LNCAP (cell line): ENCODE data around the gene PISD.

Source experiments
- TF ChIP-seq, protein P1 (sequence below): fragments of 450-650 bp; IDR thresholded peaks from 2 replicates; pipeline ENCODE4 v1.5.1; 2017; ENCODE audit warnings: mild to moderate bottlenecking

PISD gene

DNA sequence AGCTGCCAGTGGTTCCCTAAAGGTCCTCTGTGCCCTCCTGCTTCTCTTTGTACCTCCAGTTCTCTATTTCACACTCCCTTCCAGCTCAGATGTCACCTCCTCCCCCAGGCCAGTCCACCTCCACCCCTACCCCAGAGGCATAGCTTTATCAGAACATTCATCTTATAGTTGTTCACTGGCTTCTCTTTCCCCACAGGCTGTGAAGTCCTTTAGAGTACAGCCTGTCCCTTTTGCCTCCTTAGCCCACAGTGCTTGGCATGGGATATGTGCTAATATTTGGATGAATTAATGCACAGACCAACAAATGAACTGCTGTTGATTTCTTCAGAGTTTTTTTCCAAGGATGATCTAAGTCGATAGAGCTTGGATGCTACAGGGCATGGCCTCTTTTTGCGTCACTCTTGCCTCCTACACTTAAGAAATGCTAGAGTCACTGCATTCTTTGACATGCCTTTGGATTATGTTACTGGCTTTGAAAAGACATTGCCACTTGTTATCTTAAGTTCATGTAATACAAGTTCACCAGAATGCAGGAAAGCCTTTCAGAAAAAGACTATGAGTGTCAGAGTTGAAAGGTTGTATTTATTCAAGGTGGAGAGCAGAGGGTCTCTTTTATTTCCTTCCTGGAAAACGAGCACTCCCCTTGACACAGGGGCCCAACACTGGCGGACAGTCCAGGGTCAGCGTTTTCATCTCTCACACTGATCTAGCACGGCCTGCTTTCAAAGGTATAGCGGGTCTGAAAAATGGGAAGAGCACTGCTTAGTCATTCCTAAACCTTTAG lies 75.7 kb downstream of the PISD start:
- TF ChIP-seq, protein P1, sequence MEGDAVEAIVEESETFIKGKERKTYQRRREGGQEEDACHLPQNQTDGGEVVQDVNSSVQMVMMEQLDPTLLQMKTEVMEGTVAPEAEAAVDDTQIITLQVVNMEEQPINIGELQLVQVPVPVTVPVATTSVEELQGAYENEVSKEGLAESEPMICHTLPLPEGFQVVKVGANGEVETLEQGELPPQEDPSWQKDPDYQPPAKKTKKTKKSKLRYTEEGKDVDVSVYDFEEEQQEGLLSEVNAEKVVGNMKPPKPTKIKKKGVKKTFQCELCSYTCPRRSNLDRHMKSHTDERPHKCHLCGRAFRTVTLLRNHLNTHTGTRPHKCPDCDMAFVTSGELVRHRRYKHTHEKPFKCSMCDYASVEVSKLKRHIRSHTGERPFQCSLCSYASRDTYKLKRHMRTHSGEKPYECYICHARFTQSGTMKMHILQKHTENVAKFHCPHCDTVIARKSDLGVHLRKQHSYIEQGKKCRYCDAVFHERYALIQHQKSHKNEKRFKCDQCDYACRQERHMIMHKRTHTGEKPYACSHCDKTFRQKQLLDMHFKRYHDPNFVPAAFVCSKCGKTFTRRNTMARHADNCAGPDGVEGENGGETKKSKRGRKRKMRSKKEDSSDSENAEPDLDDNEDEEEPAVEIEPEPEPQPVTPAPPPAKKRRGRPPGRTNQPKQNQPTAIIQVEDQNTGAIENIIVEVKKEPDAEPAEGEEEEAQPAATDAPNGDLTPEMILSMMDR = no peak

DNA sequence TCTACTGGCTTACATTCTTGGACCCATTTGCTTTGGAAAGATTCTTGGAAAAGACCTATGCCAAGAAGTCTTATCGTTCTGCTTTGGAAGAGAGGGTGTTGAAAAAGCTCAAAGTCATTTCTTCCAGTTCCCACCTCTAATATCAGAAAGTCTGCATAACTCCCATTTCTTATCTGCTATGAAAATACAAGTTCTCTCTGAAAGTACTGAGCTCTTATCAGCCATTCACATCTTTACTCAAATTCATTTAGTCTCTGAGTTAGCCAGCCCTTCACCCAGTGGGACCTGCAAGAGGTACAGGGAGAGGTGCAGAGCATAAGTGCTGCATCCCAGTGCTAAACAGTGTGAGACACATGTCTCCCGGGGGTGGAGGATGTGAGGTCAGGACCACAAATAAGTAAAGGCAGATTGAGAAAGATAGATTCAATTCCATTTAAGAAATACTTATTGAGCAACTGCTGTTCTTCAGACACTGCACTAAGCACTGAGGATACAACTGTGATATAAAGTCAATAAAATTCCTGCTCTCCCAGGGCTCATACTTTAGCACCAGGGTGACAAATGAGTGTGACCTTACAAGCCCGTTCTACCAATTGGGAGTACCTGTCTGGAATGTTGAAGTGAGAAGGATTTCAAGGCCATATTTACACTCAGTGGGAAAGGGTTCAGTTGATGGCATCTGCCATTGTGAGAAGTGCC lies 76.7 kb downstream of the PISD start:
- TF ChIP-seq, protein P1 = no peak

DNA sequence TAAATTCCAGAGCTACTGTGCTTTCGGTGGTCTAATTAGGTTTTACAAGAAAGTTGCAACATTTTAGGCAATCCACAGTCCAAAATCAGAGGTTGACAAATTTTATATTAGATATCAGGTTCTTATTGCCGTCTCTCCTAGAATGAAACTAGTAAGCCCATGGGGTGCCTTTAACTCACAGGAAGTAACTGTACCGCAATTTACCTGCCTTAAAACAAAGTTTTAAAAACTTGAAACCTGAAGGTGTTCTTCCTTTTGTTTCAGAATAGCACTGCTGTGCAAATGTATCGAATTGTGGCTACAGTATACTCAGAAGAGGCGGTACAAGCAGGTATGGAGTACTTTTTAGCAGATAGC lies 77.2 kb downstream of the PISD start:
- TF ChIP-seq, protein P1 = no peak

DNA sequence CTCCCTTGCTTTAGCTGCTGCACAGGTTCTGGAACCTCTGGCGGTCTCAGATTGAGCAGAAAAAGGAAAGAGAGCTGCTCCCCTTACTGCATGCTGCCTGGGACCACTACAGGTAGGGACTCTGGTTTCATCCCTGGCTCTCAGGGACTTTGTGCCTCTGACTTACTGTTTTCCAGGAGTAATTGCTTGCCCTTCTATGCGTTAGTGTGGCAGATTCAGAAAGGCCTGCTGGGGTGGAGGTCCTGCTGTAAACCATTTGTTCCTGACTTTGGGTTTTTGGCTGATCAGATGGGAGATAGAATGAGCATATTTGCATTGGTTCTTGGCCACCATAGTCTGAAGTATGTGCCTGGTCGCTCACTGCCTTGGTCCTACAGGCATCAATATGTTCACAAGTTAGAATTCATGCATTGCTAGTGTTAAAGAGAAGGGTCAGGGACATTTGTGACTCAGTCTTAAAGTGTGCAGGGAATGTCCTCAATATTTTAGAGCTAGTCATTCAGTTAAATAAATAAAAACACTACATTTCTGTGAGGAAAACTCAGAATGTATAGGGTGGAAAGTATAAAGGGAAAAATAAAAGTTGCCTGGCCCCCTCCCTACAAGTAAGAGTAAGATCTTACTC lies 78.0 kb downstream of the PISD start:
- TF ChIP-seq, protein P1 = no peak

DNA sequence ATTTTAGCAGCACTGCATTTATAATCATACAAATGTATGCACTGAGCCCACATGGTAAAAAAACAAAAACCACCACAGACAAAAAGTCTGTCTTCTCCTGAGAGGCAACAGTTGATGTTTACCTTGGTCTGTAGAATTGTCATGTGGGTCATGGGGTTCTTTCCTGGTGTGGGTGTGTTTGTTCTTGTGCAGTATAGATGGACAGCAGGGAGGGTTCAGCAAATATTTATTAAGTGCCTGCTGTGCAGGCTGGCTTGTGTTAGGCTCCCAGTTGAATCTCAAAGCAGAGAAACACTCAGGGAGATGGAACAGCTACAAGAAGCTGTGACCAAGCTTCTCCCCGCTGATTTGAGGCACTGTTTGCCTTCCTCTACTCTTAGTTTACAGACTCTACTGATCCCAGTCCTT lies 82.2 kb downstream of the PISD start:
- TF ChIP-seq, protein P1 = no peak

DNA sequence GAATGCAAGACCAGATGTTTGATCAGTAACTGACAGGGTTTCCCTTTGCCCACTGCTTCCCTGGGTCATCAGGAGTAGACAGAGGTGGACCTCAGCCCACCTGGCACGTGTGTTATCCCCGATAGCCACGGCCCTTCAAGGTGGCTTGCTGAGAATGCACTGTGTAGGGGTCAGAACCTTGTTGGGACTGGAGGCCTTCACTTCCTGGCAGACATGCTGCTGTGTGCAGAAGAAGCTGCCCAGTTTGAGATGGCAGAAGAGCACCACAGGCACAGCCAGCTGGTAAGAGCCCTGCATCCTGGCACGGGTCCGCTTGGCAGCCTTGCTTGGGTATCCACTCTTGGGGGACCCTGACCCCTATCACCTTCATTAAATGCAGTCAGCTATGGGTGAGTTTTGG lies 83.8 kb downstream of the PISD start:
- TF ChIP-seq, protein P1 = no peak

DNA sequence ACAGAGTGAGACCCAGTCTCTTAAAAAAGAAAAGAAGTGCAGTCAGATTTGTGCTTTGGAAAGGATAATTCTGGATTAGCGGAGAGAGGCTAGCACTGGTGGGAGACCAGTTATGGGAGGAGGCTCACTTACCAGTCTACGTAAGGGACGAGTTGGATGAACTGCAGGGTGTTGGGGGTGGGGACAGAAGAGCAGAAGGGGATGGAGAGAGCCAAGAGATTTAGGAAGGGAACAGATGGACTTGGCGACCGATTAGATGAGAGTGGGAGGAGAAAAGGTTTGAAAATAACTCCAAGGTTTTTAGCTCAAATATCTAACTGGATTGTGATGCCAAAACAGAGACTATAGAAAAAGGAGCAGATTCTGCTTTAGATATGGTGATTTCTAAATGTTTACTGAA lies 84.3 kb downstream of the PISD start:
- TF ChIP-seq, protein P1 = no peak
